Uterus (tissue), 4 donors: ENCODE measurements around the gene CPED1. TPM values are rescaled to one million over a fixed set of nuclear protein-coding genes. Genes with fewer than 3 reads are reported as not detected.

Experiments used
- DNase-seq, 2 donors: peaks; one replicate each; pipeline ENCODE4 v3.0.0-alpha.2; 2019 to 2020
- H3K27ac ChIP-seq, 2 donors: fragments of 200-600 bp; sonication (generic); 1 replicate in 1 of 2; 2 replicates in 1 of 2; pipeline ENCODE4 v1.5.1; 2016 to 2018
- H3K27me3 ChIP-seq, 2 donors: fragments of 200-600 bp; sonication (generic); one replicate each; pipeline ENCODE4 v1.5.1; 2018 to 2019; ENCODE audit warnings: control low read depth in 1 of 2
- H3K36me3 ChIP-seq, 2 donors: fragments of 200-600 bp; sonication (generic); one replicate each; pipeline ENCODE4 v1.5.1; 2019; ENCODE audit warnings: control low read depth in 1 of 2
- H3K4me1 ChIP-seq, 2 donors: fragments of 200-600 bp; sonication (generic); one replicate each; pipeline ENCODE4 v1.5.1; 2018 to 2019; ENCODE audit warnings: control low read depth in 1 of 2
- H3K4me3 ChIP-seq, 2 donors: fragments of 200-600 bp; sonication (generic); 1 replicate in 1 of 2; 2 replicates in 1 of 2; pipeline ENCODE4 v1.5.1; 2018 to 2019; ENCODE audit warnings: mild to moderate bottlenecking in 1 of 2
- H3K9me3 ChIP-seq, 2 donors: fragments of 200-600 bp; sonication (generic); one replicate each; pipeline ENCODE4 v1.5.1; 2019; ENCODE audit warnings: control low read depth in 1 of 2
- POLR2A ChIP-seq, 2 donors: fragments of 450-650 bp; IDR thresholded peaks; one replicate each; pipeline ENCODE4 v1.6.1; 2016; ENCODE audit warnings: antibody characterized with exemption in 2 of 2, mild to moderate bottlenecking in 1 of 2, moderate library complexity in 1 of 2
- intact Hi-C: fragments of 100-400 bp; cut with DNase I; formaldehyde crosslinking; loops from one replicate; pipeline ENCODE4 v1.15.1; 2023; ENCODE audit warnings: low total_unique reads
- total RNA-seq, 4 donors: library from RNA; depleted of rRNA in 3 of 4; stranded (reverse); fragments of >200 nt in 3 of 4; gene quantifications; one replicate each; pipeline versions ENCODE4 v1.1.0 to v1.2.4, GENCODE V29; 2014 to 2023
- TF ChIP-seq, protein P1 (sequence below), 4 experiments: fragments of 200-600 bp in 2 of 4; fragments of 450-650 bp in 2 of 4; sonication (generic) in 2 of 4; IDR thresholded peaks; one replicate each; pipeline ENCODE4 v1.5.1; 2016 to 2019; ENCODE audit warnings: antibody characterized with exemption in 4 of 4, mild to moderate bottlenecking in 2 of 4, moderate library complexity in 1 of 4
- donor health status: DM: yes; HTN: yes; CAD: no.

CPED1 gene
- total RNA-seq, 4 donors from 2014 or later = 47.4 to 194 (median 59.2) TPM

GRCh38 chr7:121323515-121324302, 335.2 kb downstream of the CPED1 start:
- TF ChIP-seq, protein P1, sequence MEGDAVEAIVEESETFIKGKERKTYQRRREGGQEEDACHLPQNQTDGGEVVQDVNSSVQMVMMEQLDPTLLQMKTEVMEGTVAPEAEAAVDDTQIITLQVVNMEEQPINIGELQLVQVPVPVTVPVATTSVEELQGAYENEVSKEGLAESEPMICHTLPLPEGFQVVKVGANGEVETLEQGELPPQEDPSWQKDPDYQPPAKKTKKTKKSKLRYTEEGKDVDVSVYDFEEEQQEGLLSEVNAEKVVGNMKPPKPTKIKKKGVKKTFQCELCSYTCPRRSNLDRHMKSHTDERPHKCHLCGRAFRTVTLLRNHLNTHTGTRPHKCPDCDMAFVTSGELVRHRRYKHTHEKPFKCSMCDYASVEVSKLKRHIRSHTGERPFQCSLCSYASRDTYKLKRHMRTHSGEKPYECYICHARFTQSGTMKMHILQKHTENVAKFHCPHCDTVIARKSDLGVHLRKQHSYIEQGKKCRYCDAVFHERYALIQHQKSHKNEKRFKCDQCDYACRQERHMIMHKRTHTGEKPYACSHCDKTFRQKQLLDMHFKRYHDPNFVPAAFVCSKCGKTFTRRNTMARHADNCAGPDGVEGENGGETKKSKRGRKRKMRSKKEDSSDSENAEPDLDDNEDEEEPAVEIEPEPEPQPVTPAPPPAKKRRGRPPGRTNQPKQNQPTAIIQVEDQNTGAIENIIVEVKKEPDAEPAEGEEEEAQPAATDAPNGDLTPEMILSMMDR (IDR thresholded peaks at IDR 0.05) = no peak
- TF ChIP-seq POLR2A (IDR thresholded peaks at IDR 0.05) = no peak
- Histone ChIP-seq H3K4me1 (no peaks in the 10 kb centered on the region), H3K9me3 (no peaks in the 10 kb centered on the region), H3K36me3 (no peaks in the 10 kb centered on the region), H3K27ac (no peak overlapping the region), H3K27me3 (no peaks in the 10 kb centered on the region), H3K4me3 (no peak overlapping the region)
- no peak for DNase-seq
- intact Hi-C loops = no loop called here

- Histone ChIP-seq H3K4me3 (no peak overlapping the region), H3K36me3 (no peaks in the 10 kb centered on the region), H3K27ac (no peak overlapping the region), H3K9me3 (no peaks in the 10 kb centered on the region), H3K27me3 (peaks cover 6 to 38% of the 10 kb centered on the region in 2 donors), H3K4me1 (peaks cover 0 to 16% of the 10 kb centered on the region in 2 donors)
- intact Hi-C loops = no loop called here
- DNase-seq = no peak
- TF ChIP-seq, protein P1 (IDR thresholded peaks at IDR 0.05) = no peak
- no peak for TF ChIP-seq POLR2A (IDR thresholded peaks at IDR 0.05)
Observed at GRCh38 chr7:121327671-121328070, 339.2 kb downstream of the CPED1 start.

- no peak for DNase-seq
- no peak within 1 kb of the TSS for H3K27ac ChIP-seq
- no peaks in the 10 kb centered on the region for H3K36me3 ChIP-seq
- no peak for TF ChIP-seq POLR2A (IDR thresholded peaks at IDR 0.05)
- TF ChIP-seq, protein P1 (IDR thresholded peaks at IDR 0.05) = no peak
- no peaks in the 10 kb centered on the region for H3K9me3 ChIP-seq
- H3K4me1 ChIP-seq = peaks cover 0 to 16% of the 10 kb centered on the region in 2 donors
- peaks cover 6 to 47% of the 10 kb centered on the region in 2 donors for H3K27me3 ChIP-seq
- peak within 1 kb of the TSS; percentile 8 to 15 for H3K4me3 ChIP-seq
- intact Hi-C loops = no loop called here
Observed at GRCh38 chr7:121328508-121329190, 340.1 kb downstream of the CPED1 start, which contains the start of gene WNT16. TSS of gene WNT16 (plus strand) at chr7:121329000. CDS start at chr7:121329293, 293 bp downstream.

GRCh38 chr7:121329191-121330052, 340.9 kb downstream of the CPED1 start:
- Histone ChIP-seq H3K27ac (no peak overlapping the region), H3K9me3 (no peaks in the 10 kb centered on the region), H3K27me3 (peaks cover 6 to 55% of the 10 kb centered on the region in 2 donors), H3K4me1 (peaks cover 0 to 16% of the 10 kb centered on the region in 2 donors), H3K4me3 (peak overlapping the region; percentile 8 to 15), H3K36me3 (no peaks in the 10 kb centered on the region)
- intact Hi-C loops = no loop called here
- TF ChIP-seq, protein P1 (IDR thresholded peaks at IDR 0.05) = no peak
- TF ChIP-seq POLR2A (IDR thresholded peaks at IDR 0.05) = no peak
- peak in 1 of 2 donors; percentile 16 for DNase-seq
